HG03196 (cell line): Measurements from ENCODE around the gene ZNF613.
A peak's percentile ranks its signal among the peaks of the same experiment; 100 is the strongest.
"Not testable (repeated sequence)": the region's sequence is repeated elsewhere in the genome, so short reads cannot be mapped to it uniquely, and the experiment has no call there.

Source experiments
- ATAC-seq: cut with Tn5 transposase; IDR thresholded peaks from one replicate; pipeline ENCODE4 v1.9.1; 2021; ENCODE audit not compliant: unreplicated experiment

The ZNF613 gene

GRCh38 chr19:51938936-51939335 lies 11.7 kb downstream of the ZNF613 start:
- no peak for ATAC-seq

GRCh38 chr19:51944798-51945552 lies 17.7 kb downstream of the ZNF613 start:
- ATAC-seq: no peak

GRCh38 chr19:51946602-51947001 lies 19.3 kb downstream of the ZNF613 start:
- no peak for ATAC-seq

- no peak for ATAC-seq
Observed at GRCh38 chr19:51948975-51949374, 21.7 kb downstream of the ZNF613 start.

GRCh38 chr19:51957846-51958245 lies 30.6 kb downstream of the ZNF613 start:
- not testable (repeated sequence) for ATAC-seq

GRCh38 chr19:51959791-51960190 lies 32.5 kb downstream of the ZNF613 start:
- ATAC-seq: no peak

- not testable (repeated sequence) for ATAC-seq
Observed at GRCh38 chr19:51960621-51961233, 33.5 kb downstream of the ZNF613 start.

GRCh38 chr19:51965583-51965982 lies 38.3 kb downstream of the ZNF613 start:
- no peak for ATAC-seq

- no peak for ATAC-seq
Observed at GRCh38 chr19:51970718-51971117, 43.4 kb downstream of the ZNF613 start.

- ATAC-seq: no peak
Observed at GRCh38 chr19:51971624-51972023, 44.4 kb downstream of the ZNF613 start.

- not testable (repeated sequence) for ATAC-seq
Observed at GRCh38 chr19:51975787-51976186, 48.5 kb downstream of the ZNF613 start.

- ATAC-seq: no peak
Observed at GRCh38 chr19:51976852-51977251, 49.6 kb downstream of the ZNF613 start.

- ATAC-seq: no peak
Observed at GRCh38 chr19:51977346-51977745, 50.1 kb downstream of the ZNF613 start.

GRCh38 chr19:51978882-51979281 lies 51.6 kb downstream of the ZNF613 start:
- ATAC-seq: no peak

GRCh38 chr19:51980116-51980736 lies 53.0 kb downstream of the ZNF613 start:
- no peak for ATAC-seq

- not testable (repeated sequence) for ATAC-seq
Observed at GRCh38 chr19:51980926-51981325, 53.7 kb downstream of the ZNF613 start.

- ATAC-seq: no peak
Observed at GRCh38 chr19:51983361-51983760, 56.1 kb downstream of the ZNF613 start.

- peak; percentile 69 for ATAC-seq
Observed at GRCh38 chr19:51986309-51987291, 59.3 kb downstream of the ZNF613 start, which contains the start of gene ZNF350. TSS of gene ZNF350 (minus strand) at chr19:51986840. CDS start at chr19:51974360, 12,480 bp downstream.

- no peak for ATAC-seq
Observed at GRCh38 chr19:51993422-51993821, 66.2 kb downstream of the ZNF613 start.

GRCh38 chr19:51994048-51994644 lies 66.9 kb downstream of the ZNF613 start:
- ATAC-seq: no peak
